HEK293 (cell line): ENCODE data around the gene MS4A12.

Experiments
- CTCF ChIA-PET: fragments of 350-600 bp; formaldehyde crosslinking; extraction: SDS; loops from one replicate; lab custom pipeline; 2021; ENCODE audit warnings: antibody characterized with exemption; lab: Yijun Ruan, JAX
- POLR2A ChIA-PET: fragments of 300-600 bp; formaldehyde crosslinking; extraction: SDS; loops from one replicate; lab custom pipeline; 2020; ENCODE audit warnings: antibody characterized with exemption, inconsistent platforms; lab: Yijun Ruan, JAX
- H3K27ac ChIP-seq: fragments of 200-500 bp; sonication (Bioruptor generic); 2 replicates; pipeline ENCODE4 v1.5.1; 2014; ENCODE audit warnings: low read depth, low read length, control low read depth, inconsistent platforms; ENCODE audit errors: extremely low read depth
- H3K36me3 ChIP-seq, 2 experiments: fragments of 200-500 bp in 1 of 2; sonication (Bioruptor generic) in 1 of 2; 1 replicate in 1 of 2; 2 replicates in 1 of 2; pipeline ENCODE4 v1.5.1; 2014 to 2017; ENCODE audit warnings: inconsistent platforms in 2 of 2, low read length in 2 of 2; ENCODE audit not compliant: control insufficient read depth in 2 of 2, insufficient read depth in 1 of 2
- H3K4me1 ChIP-seq: fragments of 200-500 bp; sonication (Bioruptor generic); 2 replicates; pipeline ENCODE4 v1.5.1; 2014; ENCODE audit warnings: mild to moderate bottlenecking, low read length, inconsistent platforms; ENCODE audit not compliant: control insufficient read depth, insufficient read depth
- H3K4me3 ChIP-seq: 2 replicates; pipeline ENCODE4 v1.5.1; 2011; ENCODE audit warnings: low read depth, mild to moderate bottlenecking, control low read depth, low read length, moderate library complexity
- H3K9me3 ChIP-seq: fragments of 200-500 bp; sonication (Bioruptor generic); 2 replicates; pipeline ENCODE4 v1.5.1; 2014; ENCODE audit warnings: low read depth, low read length, inconsistent platforms; ENCODE audit not compliant: control insufficient read depth, insufficient read depth
- GLI2 ChIP-seq: fragments of 450-650 bp; formaldehyde crosslinking; IDR thresholded peaks from 2 replicates; pipeline ENCODE4; 2017; ENCODE audit warnings: missing biosample characterization, missing genetic modification characterization, low read depth, borderline replicate concordance
- KLF17 ChIP-seq: fragments of 450-650 bp; formaldehyde crosslinking; IDR thresholded peaks from 2 replicates; pipeline ENCODE4 v1.5.1; 2016; ENCODE audit warnings: missing biosample characterization, missing genetic modification characterization
- KLF9 ChIP-seq: fragments of 450-650 bp; formaldehyde crosslinking; IDR thresholded peaks from 2 replicates; pipeline ENCODE4 v1.5.1; 2016; ENCODE audit warnings: missing biosample characterization, missing genetic modification characterization, low read depth
- ZBTB10 ChIP-seq: fragments of 450-650 bp; formaldehyde crosslinking; IDR thresholded peaks from 2 replicates; pipeline ENCODE4 v1.5.1; 2016; ENCODE audit warnings: missing biosample characterization, missing genetic modification characterization
- ZBTB20 ChIP-seq: fragments of 450-650 bp; formaldehyde crosslinking; IDR thresholded peaks from 2 replicates; pipeline ENCODE4 v1.5.1; 2016; ENCODE audit warnings: missing biosample characterization, missing genetic modification characterization
- ZBTB7A ChIP-seq: fragments of 450-650 bp; formaldehyde crosslinking; IDR thresholded peaks from 2 replicates; pipeline ENCODE4 v1.5.1; 2016; ENCODE audit warnings: low read depth, missing biosample characterization, missing genetic modification characterization
- ZNF10 ChIP-seq: fragments of 450-650 bp; formaldehyde crosslinking; IDR thresholded peaks from 2 replicates; pipeline ENCODE4 v1.5.1; 2017; ENCODE audit warnings: missing biosample characterization, missing genetic modification characterization
- ZNF121 ChIP-seq: fragments of 450-650 bp; formaldehyde crosslinking; IDR thresholded peaks from 2 replicates; pipeline ENCODE4 v1.5.1; 2016; ENCODE audit warnings: missing biosample characterization, missing genetic modification characterization
- ZNF175 ChIP-seq: fragments of 450-650 bp; formaldehyde crosslinking; IDR thresholded peaks from 2 replicates; pipeline ENCODE4 v1.5.1; 2016; ENCODE audit warnings: missing biosample characterization, missing genetic modification characterization
- ZNF24 ChIP-seq: fragments of 450-650 bp; formaldehyde crosslinking; IDR thresholded peaks from 2 replicates; pipeline ENCODE4 v1.5.1; 2016; ENCODE audit warnings: missing biosample characterization, missing genetic modification characterization
- ZNF266 ChIP-seq: fragments of 450-650 bp; formaldehyde crosslinking; IDR thresholded peaks from 2 replicates; pipeline ENCODE4 v1.5.1; 2016; ENCODE audit warnings: missing biosample characterization, missing genetic modification characterization, low read depth
- ZNF341 ChIP-seq: fragments of 450-650 bp; formaldehyde crosslinking; IDR thresholded peaks from 2 replicates; pipeline ENCODE4; 2016; ENCODE audit warnings: low read depth, missing biosample characterization, missing genetic modification characterization
- ZNF449 ChIP-seq: fragments of 450-650 bp; formaldehyde crosslinking; IDR thresholded peaks from 2 replicates; pipeline ENCODE4 v1.5.1; 2017; ENCODE audit warnings: missing biosample characterization, mild to moderate bottlenecking, missing genetic modification characterization, moderate library complexity
- ZNF48 ChIP-seq: fragments of 450-650 bp; formaldehyde crosslinking; IDR thresholded peaks from 2 replicates; pipeline ENCODE4 v1.5.1; 2016; ENCODE audit warnings: missing biosample characterization, missing genetic modification characterization
- ZNF529 ChIP-seq: fragments of 450-650 bp; formaldehyde crosslinking; IDR thresholded peaks from 2 replicates; pipeline ENCODE4 v1.5.1; 2017; ENCODE audit warnings: missing genetic modification characterization, missing biosample characterization; ENCODE audit not compliant: insufficient replicate concordance
- ZNF548 ChIP-seq: fragments of 450-650 bp; formaldehyde crosslinking; IDR thresholded peaks from 2 replicates; pipeline ENCODE4 v1.5.1; 2016; ENCODE audit warnings: missing biosample characterization, missing genetic modification characterization
- ZNF645 ChIP-seq: fragments of 450-650 bp; formaldehyde crosslinking; IDR thresholded peaks from 2 replicates; pipeline ENCODE4; 2016; ENCODE audit warnings: missing biosample characterization, missing genetic modification characterization
- ZNF658 ChIP-seq: fragments of 450-650 bp; formaldehyde crosslinking; IDR thresholded peaks from 2 replicates; pipeline ENCODE4; 2016; ENCODE audit warnings: missing biosample characterization, missing genetic modification characterization
- ZNF768 ChIP-seq: fragments of 450-650 bp; formaldehyde crosslinking; IDR thresholded peaks from 2 replicates; pipeline ENCODE4 v1.5.1; 2018; ENCODE audit warnings: missing biosample characterization, mild to moderate bottlenecking, missing genetic modification characterization
- ZNF785 ChIP-seq: fragments of 450-650 bp; formaldehyde crosslinking; IDR thresholded peaks from 2 replicates; pipeline ENCODE4 v1.5.1; 2016; ENCODE audit warnings: missing biosample characterization, missing genetic modification characterization
- ZNF830 ChIP-seq: fragments of 450-650 bp; IDR thresholded peaks from 2 replicates; pipeline ENCODE4 v1.5.0; 2018; ENCODE audit warnings: missing biosample characterization, missing genetic modification characterization, low read depth, mild to moderate bottlenecking, moderate library complexity
- ZSCAN23 ChIP-seq: fragments of 450-650 bp; formaldehyde crosslinking; IDR thresholded peaks from 2 replicates; pipeline ENCODE4 v1.5.1; 2016; ENCODE audit warnings: missing biosample characterization, missing genetic modification characterization

The MS4A12 gene

GRCh38 chr11:60493454-60493853 is 876 bp downstream of the MS4A12 start:
- CTCF ChIA-PET = interaction anchor here (1.0 kb wide), 1 partner anchor 130 kb away, joined by 3 read pairs; no protein-coding TSS in a partner anchor

GRCh38 chr11:60498399-60498798 is 5.8 kb downstream of the MS4A12 start:
- no peak overlapping the region for H3K27ac ChIP-seq

More at GRCh38 chr11:60493454-60493853, 876 bp downstream of the MS4A12 start:
- Histone ChIP-seq H3K4me1 (no peaks in the 10 kb centered on the region), H3K27ac (no peak overlapping the region), H3K9me3 (no peaks in the 10 kb centered on the region), H3K4me3 (no peak overlapping the region), H3K36me3 (no peaks in the 10 kb centered on the region)
- TF ChIP-seq ZNF785 = no peak
- TF ChIP-seq ZNF341 = no peak
- TF ChIP-seq ZNF48 (tag by site-specific recombination) = no peak
- TF ChIP-seq ZNF658 = no peak
- TF ChIP-seq ZNF10 (tag by site-specific recombination) = no peak
- no peak for TF ChIP-seq ZNF830 (tag by site-specific recombination)
- TF ChIP-seq GLI2 (tag by site-specific recombination) = no peak
- TF ChIP-seq ZNF548 (tag by site-specific recombination) = no peak
- no peak for TF ChIP-seq ZSCAN23 (tag by site-specific recombination)
- no peak for TF ChIP-seq ZNF24 (tag by site-specific recombination)
- TF ChIP-seq ZNF529 = no peak
- TF ChIP-seq ZNF121 (tag by site-specific recombination) = no peak
- TF ChIP-seq KLF17 (tag by site-specific recombination) = no peak
- no peak for TF ChIP-seq KLF9 (tag by site-specific recombination)
- TF ChIP-seq ZNF266 = no peak
- no peak for TF ChIP-seq ZBTB7A (tag by site-specific recombination)
- POLR2A ChIA-PET = no interaction called here

More at GRCh38 chr11:60498399-60498798, 5.8 kb downstream of the MS4A12 start:
- POLR2A ChIA-PET = no interaction called here
- TF ChIP-seq ZBTB10 (tag by site-specific recombination) (no peak), ZNF768 (no peak), ZNF449 (tag by site-specific recombination) (no peak), ZBTB20 (no peak), ZNF645 (tag by site-specific recombination) (no peak), ZNF175 (tag by site-specific recombination) (no peak)
- TF ChIP-seq, all 188 proteins: peak for 0
- Histone ChIP-seq H3K4me3 (no peak overlapping the region), H3K4me1 (no peaks in the 10 kb centered on the region), H3K9me3 (no peaks in the 10 kb centered on the region), H3K36me3 (no peaks in the 10 kb centered on the region)
- CTCF ChIA-PET = no interaction called here
